NCI-H526 treated with DMSO at 0.1 percent for 48 hours (cell line): ENCODE measurements around the gene GNG2.
"Not testable (repeated sequence)": the region's sequence is repeated elsewhere in the genome, so short reads cannot be mapped to it uniquely, and the experiment has no call there.

Source experiments
- DNase-seq: peaks from one replicate; lab custom pipeline; 2025; lab: John Stamatoyannopoulos, UW

The GNG2 gene

DNA sequence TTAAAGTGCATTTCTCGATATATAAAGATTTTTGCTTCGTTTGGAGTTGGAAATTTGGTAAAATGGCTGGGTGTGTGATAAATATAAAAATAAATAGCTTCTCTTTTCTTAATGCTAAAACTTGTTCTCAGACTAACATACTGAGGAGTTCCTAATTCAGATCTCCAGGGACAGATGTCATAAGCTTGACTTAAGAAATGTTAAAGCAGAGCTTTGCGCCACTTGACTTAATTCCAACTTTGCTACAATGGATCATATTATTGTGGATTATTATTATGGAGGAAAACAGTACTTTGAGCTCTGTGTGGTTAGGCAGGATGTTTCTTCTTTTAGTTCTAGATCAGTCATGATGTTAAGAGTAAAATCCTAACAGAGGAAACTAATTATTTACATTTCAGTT is 33.8 kb downstream of the GNG2 start:
- no peak for DNase-seq

GRCh38 chr14:51895375-51895774 is 35.0 kb downstream of the GNG2 start:
- DNase-seq = no peak

GRCh38 chr14:51897791-51898355 is 37.5 kb downstream of the GNG2 start:
- no peak for DNase-seq

DNA sequence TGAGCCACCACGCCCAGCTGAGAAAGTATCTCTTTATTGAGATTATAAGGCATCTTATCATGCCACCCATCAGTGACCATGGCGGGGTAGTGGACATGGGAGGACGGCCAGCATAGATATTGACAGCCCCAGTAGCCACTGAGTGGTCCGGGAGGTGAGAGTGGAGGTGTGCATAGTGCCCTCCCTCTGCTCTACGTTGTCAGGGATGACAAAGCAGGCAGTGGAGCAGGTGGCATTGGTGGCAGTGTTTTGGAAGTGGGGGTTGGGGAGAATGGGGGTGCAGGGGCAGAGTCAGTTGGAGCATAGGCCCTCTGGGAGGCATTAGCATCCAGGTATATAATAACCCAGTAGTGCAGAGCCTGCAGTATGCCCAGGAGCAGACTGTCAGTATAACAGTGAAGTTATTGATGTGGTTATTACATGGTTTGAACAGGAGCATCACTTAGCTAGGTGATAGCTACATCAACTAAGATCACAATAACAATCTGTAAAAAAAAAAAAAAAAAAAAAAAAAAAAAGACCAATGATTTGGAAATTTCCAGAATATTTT is 41.1 kb downstream of the GNG2 start:
- no peak for DNase-seq

DNA sequence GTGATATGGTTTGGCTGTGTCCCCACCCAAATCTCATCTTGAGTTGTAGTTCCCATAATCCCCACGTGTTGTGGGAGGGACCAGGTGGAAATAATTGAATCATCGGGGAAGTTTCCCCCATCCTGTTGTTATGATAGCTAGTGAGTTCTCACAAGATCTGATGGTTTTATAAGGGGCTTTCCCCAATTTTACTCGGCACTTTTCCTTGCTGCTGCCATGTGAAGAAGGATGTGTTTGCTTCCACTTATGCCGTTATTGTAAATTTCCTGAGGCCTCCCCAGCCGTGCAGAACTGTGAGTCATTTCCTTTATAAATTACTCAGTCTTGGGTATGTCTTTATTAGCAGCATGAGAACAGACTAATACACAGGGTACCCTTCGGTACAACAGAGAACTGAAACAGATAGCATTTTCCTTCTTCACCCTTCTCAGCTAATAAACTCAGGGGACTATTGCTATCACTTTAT is 45.3 kb downstream of the GNG2 start:
- not testable (repeated sequence) for DNase-seq

GRCh38 chr14:51908086-51908485 is 47.7 kb downstream of the GNG2 start:
- DNase-seq = no peak

DNA sequence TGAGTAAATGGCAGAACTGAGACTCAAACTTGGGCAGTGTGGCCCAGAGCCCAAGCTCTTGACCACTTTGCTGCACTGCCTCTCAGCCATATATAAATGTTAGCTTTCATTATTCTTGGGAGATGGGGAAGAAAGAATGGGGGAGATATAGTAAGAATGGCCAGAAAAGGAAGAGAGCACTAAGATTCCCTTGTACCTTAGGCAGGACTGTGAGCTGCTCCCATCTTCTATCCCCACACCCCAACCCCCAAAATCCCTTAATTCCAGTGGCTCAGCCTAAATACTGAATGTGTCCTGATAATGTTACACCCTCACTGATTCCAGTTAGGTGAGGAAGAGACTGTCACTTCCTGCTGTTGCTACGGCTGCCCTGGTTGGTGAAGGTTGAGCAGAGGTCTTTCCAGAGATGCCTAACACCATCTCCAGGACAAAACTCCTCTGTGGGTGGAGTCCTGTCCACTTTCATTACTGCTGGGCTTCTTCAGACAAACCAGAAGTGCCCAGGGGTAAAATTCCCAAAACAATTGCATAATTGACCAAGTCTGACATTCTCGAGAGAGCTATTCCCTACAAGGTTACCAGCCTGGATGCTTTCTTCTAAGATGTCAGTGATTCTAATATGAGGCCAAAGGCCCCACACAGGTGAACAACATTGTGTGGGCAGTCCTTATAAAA is 51.8 kb downstream of the GNG2 start:
- DNase-seq = no peak

DNA sequence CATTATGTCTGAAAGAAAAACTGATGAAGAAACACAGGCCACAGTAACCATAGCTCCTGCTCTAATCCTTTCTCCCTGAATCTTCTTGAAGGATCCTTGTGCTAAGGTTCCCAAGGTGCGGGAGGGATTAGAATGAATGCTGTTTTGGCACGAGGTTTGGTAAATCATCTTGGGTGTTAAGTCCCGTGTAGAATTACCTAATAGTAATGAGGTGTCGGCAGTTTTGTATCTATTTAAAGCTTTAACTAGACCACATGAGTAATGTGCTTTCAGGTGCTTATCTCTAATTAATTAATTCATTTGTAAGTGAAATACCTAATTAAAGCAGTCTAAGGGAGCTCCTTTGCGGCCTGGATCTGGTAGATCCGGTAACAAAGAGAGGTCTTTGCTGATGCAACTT is 53.9 kb downstream of the GNG2 start:
- DNase-seq = no peak

DNA sequence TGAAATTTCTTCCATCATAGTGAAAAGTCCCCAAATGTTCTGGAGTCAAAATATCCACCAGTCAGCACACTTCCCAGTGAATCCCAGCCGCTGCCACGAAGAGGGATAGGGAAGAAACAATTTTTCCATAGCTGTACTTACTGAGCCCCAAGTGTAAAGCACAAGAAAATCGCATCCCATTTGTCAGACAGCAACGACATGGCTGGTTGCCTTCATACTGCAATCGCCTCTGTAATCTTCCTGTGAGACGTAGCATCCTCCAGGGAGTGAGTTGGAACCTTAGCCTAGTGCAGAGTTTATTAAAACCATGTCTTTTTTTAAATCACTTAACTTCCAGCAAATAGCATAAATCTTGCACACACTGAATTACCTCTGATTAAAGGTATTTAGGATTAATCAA is 56.8 kb downstream of the GNG2 start:
- no peak for DNase-seq

DNA sequence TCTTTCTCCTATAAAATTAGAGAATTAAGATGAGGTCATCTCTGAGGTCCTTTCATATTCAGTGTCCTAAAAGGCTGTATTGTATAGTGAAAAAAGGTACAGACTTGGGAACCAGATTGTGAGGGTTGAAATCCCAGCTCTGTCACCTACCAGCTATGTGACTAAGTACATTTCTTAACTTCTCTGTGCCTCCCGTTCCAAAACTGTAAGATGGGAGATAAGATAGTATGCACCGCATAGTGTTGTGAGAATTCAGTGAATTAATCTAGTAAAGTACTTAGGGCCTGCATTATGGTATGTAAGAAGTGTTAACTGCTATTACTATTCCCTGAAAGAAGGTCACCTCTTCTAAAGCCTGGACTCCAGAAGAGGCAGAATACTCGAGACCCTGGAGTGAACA is 60.6 kb downstream of the GNG2 start:
- DNase-seq = no peak

GRCh38 chr14:51922624-51923023 is 62.2 kb downstream of the GNG2 start:
- no peak for DNase-seq

DNA sequence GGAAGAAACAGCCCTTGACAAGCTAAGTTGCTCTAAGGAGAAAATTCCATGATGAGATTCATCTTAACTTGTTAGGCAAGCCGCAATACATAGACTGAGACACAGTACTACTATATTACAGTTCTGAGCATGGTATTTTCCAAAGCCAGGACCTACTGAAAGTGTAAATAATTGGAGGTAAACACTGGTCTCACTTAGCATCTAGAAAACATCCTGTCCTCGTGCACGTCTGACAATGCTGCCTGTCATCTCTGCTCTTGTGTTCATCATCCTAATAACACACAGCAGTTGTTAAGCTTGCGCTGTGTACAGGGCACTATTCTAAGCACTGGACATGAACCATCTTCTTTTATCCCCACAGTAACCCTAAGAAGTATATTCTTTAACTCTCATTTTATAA is 64.2 kb downstream of the GNG2 start:
- no peak for DNase-seq

GRCh38 chr14:51925980-51926379 is 65.6 kb downstream of the GNG2 start:
- DNase-seq = no peak

DNA sequence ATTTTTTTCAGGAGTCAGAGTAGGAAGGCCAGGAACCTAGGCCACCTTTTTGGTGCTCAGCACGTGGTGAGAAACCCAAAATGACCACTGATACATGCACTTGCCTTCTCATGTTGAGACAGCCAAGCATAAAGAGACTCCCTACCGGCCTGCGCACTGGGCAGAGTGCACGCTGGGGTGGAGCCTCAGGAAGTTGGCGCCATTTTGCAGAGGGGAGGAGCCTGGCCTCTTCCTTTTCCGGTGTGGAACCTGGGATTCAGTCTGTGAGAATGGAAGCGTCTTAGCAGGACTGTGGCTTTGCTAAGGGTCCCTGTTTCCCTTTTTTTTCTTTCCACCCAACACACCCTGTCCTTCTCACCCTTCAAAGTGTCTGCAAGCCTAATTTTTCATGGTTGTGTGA is 66.0 kb downstream of the GNG2 start:
- DNase-seq = no peak

DNA sequence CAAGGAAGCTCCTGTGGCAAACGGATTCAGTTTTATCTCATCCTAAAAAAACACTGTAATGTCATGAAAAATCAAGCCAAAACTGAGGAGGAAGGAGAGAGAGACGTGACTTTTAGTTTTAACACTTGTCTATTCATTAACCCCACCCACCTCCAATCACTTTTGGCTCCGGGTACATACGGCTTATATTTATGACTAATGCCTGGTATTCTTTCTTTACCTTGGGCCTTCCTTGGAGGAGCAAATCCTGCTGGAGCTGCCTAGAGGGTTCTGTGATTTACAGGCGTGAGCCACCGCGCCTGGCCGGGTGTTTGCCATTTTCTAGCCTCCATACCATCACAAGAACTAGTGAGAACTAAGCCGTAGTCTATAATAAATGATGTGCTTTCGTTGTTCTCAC is 68.2 kb downstream of the GNG2 start:
- no peak for DNase-seq

GRCh38 chr14:51929166-51929565 is 68.8 kb downstream of the GNG2 start:
- no peak for DNase-seq

DNA sequence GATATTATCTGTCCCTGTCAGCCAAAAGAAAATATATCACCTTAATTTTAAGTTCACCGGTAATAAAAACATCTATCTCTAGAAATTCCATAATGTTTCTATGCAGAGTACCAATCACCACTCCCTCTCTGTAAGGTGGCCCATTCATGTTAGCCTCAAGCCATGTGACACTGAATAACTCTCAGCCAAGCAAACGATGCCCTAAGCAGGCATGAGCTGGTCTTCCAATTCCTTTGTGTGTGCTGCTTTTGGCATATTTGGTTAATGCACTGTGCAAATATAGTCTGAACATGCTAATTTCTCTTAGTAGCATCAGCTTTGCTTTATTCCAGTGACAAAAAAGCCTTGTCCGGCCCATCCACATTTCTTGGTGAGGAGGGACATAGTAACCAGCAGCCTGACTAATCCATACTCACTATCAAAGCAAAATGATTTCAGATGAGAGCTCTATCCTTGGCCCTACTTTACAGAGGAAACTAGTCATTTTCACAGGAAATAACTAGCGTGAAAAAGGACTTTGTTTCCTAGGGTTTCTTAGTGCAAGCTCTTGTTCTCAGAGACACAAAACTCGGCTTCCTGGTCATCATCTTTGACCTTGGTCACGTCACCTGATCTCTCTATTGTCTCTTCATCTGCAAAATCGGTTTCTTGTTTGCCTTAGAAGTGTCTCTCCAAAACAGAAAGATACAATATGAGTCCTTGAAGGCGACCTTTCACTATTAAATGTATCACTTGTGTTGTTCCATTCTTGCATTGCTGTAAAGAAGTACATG is 69.7 kb downstream of the GNG2 start:
- DNase-seq = no peak

GRCh38 chr14:51931308-51931707 is 70.9 kb downstream of the GNG2 start:
- DNase-seq = no peak

DNA sequence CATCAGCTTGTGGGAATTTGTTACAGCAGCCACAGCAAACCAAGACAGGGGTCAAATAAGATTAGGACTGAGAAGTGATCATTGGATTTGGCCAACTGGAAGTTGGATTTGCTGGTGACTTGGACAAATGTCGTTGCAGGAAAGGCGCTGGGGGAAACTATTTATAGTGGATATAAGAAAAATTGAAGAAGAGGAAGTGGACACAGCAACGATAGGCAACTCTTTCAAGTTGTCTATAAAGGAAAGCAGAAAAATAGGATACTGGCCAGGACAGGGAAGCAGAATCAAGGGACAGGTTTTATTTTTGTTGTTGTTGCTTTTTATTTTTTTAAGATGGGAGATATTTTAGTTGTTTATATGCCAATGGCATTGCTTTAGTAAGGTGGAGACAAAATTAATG is 72.8 kb downstream of the GNG2 start:
- DNase-seq = no peak

- DNase-seq = no peak
Observed at GRCh38 chr14:51938137-51938536, 77.7 kb downstream of the GNG2 start.

DNA sequence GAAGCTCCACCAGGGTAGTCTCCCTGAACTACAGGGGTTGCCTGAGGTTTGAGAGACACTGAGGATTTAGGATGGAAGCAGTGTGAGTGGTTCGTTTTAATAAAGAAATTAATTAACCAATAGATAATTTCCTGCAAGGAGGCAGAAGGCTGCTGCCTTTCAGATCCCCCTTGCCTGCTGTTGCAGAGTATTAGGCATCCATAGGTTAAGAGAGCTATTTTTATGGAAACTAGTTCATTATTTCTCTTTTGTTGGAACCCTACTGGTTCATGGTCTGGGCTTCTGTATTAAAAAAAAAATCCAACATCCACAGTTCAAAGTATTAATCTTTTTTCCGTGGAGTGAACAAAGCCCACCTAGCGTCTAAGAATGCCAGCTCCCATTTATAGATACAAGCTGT is 78.4 kb downstream of the GNG2 start:
- no peak for DNase-seq

- DNase-seq = no peak
Observed at GRCh38 chr14:51939226-51939625, 78.8 kb downstream of the GNG2 start.

DNA sequence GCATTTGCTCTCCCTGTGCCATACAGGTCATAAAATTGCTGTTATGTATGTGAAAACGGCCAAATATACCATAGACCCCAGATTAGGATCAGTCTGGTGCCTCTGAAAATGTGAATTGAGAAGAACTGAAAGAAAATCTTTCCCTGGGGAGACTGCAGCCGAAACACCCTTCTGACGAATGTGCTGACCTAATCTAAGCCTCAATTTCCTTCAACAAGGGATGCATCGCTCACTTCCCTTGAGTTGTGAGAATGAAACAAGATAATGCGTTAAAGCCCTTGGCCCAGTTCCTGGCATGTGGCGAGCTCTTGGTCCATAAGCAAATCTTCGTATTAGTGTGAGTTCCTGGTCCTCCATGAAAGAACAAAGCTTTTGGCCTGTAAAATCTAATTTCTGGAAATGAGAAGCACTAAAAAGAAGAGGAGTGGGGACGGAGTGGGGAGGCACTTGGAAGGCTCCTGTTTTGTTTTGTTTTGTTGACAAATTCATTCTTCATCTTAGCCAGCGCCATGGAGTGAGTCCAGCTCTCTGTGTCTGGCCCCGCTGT is 79.4 kb downstream of the GNG2 start:
- no peak for DNase-seq
